Endothelial cell of umbilical vein (primary cell): ENCODE results near the gene C1orf167.

ENCODE experiments used
- CTCF ChIP-seq, 2 donors: IDR thresholded peaks; 1 replicate in 1 of 2; 2 replicates in 1 of 2; pipeline ENCODE4 v1.5.1; 2011; ENCODE audit warnings: low read length in 2 of 2, mild to moderate bottlenecking in 2 of 2, moderate library complexity in 2 of 2, control low read depth in 1 of 2, inconsistent platforms in 1 of 2, low read depth in 1 of 2; ENCODE audit not compliant: insufficient read depth in 1 of 2; ENCODE audit errors: extremely low read depth in 1 of 2
- EZH2 ChIP-seq: IDR thresholded peaks from 2 replicates; pipeline ENCODE4 v1.6.1; 2012; ENCODE audit warnings: borderline replicate concordance, low read depth, mild to moderate bottlenecking, moderate library complexity, low read length, inconsistent platforms; ENCODE audit not compliant: severe bottlenecking
- FOS ChIP-seq: IDR thresholded peaks from 2 replicates; pipeline ENCODE4 v1.6.1; 2011; ENCODE audit warnings: mild to moderate bottlenecking, low read length, moderate library complexity, borderline replicate concordance; ENCODE audit not compliant: insufficient read depth
- GATA2 ChIP-seq: IDR thresholded peaks from 2 replicates; pipeline ENCODE4 v1.7.0; 2011; ENCODE audit warnings: low read depth, mild to moderate bottlenecking, moderate library complexity, mixed read lengths, low read length; ENCODE audit not compliant: insufficient read length, insufficient read depth
- MAX ChIP-seq: IDR thresholded peaks from 2 replicates; pipeline ENCODE4 v1.6.1; 2011; ENCODE audit not compliant: insufficient read depth, insufficient read length
- POLR2A ChIP-seq: IDR thresholded peaks from 2 replicates; pipeline ENCODE4 v1.6.1; 2012; ENCODE audit warnings: low read depth, mild to moderate bottlenecking, control low read depth, low read length
- POLR2AphosphoS5 ChIP-seq: IDR thresholded peaks from 2 replicates; pipeline ENCODE4 v1.6.1; 2012; ENCODE audit warnings: low read depth, mild to moderate bottlenecking, control low read depth, low read length, moderate library complexity; ENCODE audit not compliant: insufficient read depth

- TF ChIP-seq CTCF (IDR thresholded peaks at IDR 0.05; ENCODE audit: extremely low read depth in 1 of 2, insufficient read depth in 1 of 2, low read depth in 1 of 2, low read length in 2 of 2) (no peak), POLR2AphosphoS5 (no peak), EZH2 (no peak), MAX (no peak), POLR2A (no peak), FOS (no peak), GATA2 (no peak)
Measured at GRCh38 chr1:11749996-11750395, 12.0 kb upstream of the C1orf167 start.
